ENCODE results near the gene CD63. TPM values are rescaled to one million over a fixed set of nuclear protein-coding genes. Genes with fewer than 3 reads are reported as not detected.

Gene CD63
- total and polyA plus RNA-seq, 12 donors: 796 to 2,350 (median 1,526) TPM

DNA sequence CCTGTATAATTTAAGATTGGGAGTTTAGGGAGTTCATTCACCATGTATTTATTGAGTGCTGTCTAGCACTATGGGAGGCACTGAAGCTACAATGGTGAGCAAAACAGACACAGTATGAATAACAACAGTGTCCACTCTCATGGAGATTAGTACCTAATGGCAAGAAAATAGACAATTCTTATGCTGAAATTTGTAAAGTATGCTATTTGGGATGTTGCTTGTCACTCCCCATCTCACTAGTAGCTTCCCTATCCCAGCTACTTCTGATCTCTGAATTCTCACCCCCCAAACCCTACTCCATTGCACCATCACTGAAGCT is 18.1 kb upstream of the CD63 start:
- Histone ChIP-seq H3K4me1 (replicated peaks in 1 of 2) (peaks cover 8 to 15% of the 10 kb centered on the region in 2 donors), H3K9me3 (replicated peaks in 1 of 3) (no peaks in the 10 kb centered on the region), H3K27me3 (no peaks in the 10 kb centered on the region), H3K4me3 (no peak overlapping the region), H3K36me3 (replicated peaks in 1 of 2) (peaks cover 0 to 7% of the 10 kb centered on the region in 2 donors), H3K27ac (no peak overlapping the region)
- intact Hi-C loops (cut with DNase I): loop anchor here in 1 of 2 donors (10.0 kb wide), 1 partner anchor 58 kb away; no protein-coding TSS in a partner anchor
- no peak for DNase-seq
- TF ChIP-seq, protein P1, sequence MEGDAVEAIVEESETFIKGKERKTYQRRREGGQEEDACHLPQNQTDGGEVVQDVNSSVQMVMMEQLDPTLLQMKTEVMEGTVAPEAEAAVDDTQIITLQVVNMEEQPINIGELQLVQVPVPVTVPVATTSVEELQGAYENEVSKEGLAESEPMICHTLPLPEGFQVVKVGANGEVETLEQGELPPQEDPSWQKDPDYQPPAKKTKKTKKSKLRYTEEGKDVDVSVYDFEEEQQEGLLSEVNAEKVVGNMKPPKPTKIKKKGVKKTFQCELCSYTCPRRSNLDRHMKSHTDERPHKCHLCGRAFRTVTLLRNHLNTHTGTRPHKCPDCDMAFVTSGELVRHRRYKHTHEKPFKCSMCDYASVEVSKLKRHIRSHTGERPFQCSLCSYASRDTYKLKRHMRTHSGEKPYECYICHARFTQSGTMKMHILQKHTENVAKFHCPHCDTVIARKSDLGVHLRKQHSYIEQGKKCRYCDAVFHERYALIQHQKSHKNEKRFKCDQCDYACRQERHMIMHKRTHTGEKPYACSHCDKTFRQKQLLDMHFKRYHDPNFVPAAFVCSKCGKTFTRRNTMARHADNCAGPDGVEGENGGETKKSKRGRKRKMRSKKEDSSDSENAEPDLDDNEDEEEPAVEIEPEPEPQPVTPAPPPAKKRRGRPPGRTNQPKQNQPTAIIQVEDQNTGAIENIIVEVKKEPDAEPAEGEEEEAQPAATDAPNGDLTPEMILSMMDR (IDR thresholded peaks at IDR 0.05): no peak
- TF ChIP-seq POLR2A (IDR thresholded peaks at IDR 0.05): no peak

DNA sequence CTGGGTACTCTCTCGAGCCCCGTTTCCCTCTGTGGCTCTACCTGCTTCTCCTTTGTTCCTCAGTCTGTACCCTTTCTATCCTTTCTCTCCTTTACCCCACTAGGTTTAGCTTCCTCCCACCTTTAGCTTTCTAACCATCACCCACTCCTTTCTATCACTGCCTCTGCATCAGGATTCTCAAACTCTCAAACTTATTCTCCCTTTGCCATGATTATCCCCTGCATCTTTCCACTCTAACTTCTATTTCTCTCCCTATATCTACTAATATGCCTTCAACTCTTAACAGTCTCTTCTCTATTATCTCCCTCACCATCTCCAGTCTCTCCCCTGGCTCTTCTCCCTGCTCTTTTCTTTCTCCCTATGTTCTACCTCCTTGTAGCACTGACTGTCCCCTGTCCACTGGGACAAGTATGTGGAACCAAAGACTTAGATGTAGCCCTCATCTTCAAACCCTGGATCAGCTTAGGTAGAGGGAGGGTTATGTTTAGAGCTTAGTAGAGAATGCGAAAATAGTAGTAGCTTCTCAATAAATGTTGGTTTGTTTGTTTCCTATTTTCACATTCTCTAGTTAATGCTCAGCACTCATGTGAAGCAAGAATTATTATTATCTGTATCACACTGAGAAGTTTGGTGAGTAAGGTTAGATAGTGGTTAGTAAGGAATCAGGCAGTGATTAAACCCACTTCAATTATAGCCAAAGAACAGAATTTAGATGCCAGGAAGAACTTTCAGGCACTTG is 17.5 kb upstream of the CD63 start:
- no peak for DNase-seq
- peaks cover 0 to 2% of the 10 kb centered on the region in 2 donors for H3K36me3 ChIP-seq (replicated peaks in 1 of 2)
- no peak overlapping the region for H3K4me3 ChIP-seq
- intact Hi-C loops (cut with DNase I): loop anchor here in 1 of 2 donors (10.0 kb wide), 1 partner anchor 58 kb away; no protein-coding TSS in a partner anchor
- H3K27me3 ChIP-seq: no peaks in the 10 kb centered on the region
- TF ChIP-seq POLR2A (IDR thresholded peaks at IDR 0.05): no peak
- TF ChIP-seq, protein P1 (IDR thresholded peaks at IDR 0.05): no peak
- peaks cover 8 to 15% of the 10 kb centered on the region in 2 donors for H3K4me1 ChIP-seq (replicated peaks in 1 of 2)
- WGBS, 4 donors: 39 to 52% (median 45%) methylated on average over 3 of the region's 3 CpGs
- peak overlapping the region in 2 of 5 donors; percentile 47 to 59 for H3K27ac ChIP-seq
- no peaks in the 10 kb centered on the region for H3K9me3 ChIP-seq (replicated peaks in 1 of 3)

DNA sequence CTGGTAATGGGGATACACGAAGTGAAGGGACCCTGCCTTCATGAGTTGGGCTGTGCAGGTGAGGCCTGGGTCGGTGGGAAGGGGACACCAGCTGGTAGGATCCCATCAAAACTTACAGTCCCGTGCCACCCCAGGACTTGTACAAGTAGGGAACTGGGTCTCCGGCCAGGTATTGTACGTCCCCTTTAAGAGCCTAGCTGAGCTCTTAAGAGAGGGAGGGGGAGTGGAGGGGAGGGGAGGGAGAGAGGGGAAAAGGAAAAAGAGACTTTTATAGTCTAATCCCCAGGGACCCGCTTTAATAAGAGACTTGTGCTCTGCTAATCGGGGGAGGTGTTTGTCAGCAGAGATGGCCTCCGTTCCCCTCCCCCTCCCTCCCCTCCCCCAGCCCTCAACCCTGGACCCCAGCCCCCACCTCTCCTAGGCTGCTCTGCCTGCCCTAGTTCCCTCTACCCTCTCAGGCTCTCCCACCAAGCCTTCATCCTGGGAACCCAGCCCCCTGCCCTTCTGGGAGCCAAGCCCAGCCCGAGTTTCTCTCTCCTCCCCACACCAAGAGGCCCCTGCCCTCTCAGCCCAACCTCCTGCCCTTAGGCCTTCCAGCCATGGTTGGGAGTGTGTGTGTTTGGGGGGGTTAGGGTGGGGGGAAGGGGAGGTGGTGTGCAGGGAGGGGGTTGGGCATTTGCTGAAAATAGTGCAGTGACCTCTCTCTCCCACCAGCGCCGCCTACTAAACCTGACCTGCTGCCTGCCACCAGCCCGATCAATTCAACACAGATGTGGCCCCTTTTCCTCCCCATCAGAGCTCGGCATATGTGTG is 16.8 kb upstream of the CD63 start:
- 20 to 38% (median 23%) methylated on average over 10 to 13 of the region's 13 CpGs for WGBS, 4 donors
- Histone ChIP-seq H3K9me3 (replicated peaks in 1 of 3) (no peaks in the 10 kb centered on the region), H3K27ac (peak overlapping the region in 2 of 5 donors; percentile 47 to 59), H3K4me3 (peak overlapping the region in 1 of 4 donors; percentile 11), H3K27me3 (no peaks in the 10 kb centered on the region), H3K4me1 (replicated peaks in 1 of 2) (peaks cover 8 to 15% of the 10 kb centered on the region in 2 donors), H3K36me3 (replicated peaks in 1 of 2) (no peaks in the 10 kb centered on the region)
- peak in 3 of 7 donors; percentile 25 to 51 (median 41) for DNase-seq
- intact Hi-C loops (cut with DNase I): loop anchor here in 1 of 2 donors (10.0 kb wide), 1 partner anchor 59 kb away; no protein-coding TSS in a partner anchor
- TF ChIP-seq POLR2A (IDR thresholded peaks at IDR 0.05): no peak
- TF ChIP-seq, protein P1 (IDR thresholded peaks at IDR 0.05): no peak

DNA sequence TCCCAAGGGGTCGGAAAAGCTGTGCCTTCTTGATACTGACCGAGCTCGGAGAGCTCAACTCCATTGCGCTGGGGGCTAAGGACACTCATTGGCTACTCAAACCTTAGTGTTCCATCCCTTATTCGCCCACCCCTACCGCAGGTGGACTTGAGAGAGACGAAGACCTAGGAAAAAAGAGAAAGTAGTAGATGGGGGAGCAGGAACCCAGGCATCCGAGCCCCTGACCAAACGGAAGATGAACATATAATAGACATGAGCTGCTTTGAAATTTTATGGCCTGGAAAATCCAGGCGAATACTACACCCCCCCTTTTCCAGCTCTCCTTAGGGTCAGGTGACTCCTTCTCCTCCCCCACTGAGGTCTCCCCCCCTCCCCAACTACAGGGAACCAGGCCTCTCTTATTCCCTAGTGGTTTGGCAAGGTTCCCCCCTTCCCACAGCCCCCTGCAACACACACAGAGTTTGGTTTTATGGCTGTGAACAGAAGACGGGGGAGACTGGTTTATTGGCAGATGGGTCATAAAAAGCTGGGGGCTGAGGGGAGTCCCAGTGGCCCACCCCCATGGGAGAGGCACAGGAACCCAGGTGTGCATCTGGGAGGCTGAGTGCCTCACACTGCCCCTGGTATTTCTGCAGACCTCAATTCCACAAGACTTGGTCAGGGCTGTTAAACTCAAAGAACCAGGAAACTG is 15.7 kb upstream of the CD63 start:
- peak overlapping the region in 1 of 4 donors; percentile 48 for H3K4me3 ChIP-seq
- TF ChIP-seq, protein P1 (IDR thresholded peaks at IDR 0.05): no peak
- TF ChIP-seq POLR2A (IDR thresholded peaks at IDR 0.05): no peak
- 22 to 29% (median 25%) methylated on average over 10 to 11 of the region's 11 CpGs for WGBS, 4 donors

More for the DNA sequence above, 15.7 kb upstream of the CD63 start:
- Histone ChIP-seq H3K27me3 (no peaks in the 10 kb centered on the region), H3K36me3 (replicated peaks in 1 of 2) (no peaks in the 10 kb centered on the region), H3K9me3 (replicated peaks in 1 of 3) (no peaks in the 10 kb centered on the region), H3K4me1 (replicated peaks in 1 of 2) (peaks cover 8 to 15% of the 10 kb centered on the region in 2 donors), H3K27ac (peak overlapping the region in 2 of 5 donors; percentile 47 to 88)
- intact Hi-C loops (cut with DNase I): loop anchor here (5.0 to 10.0 kb wide), 3 partner anchors 53 to 198 kb away; no protein-coding TSS in a partner anchor
- peak in 1 of 7 donors; percentile 49 for DNase-seq

Data from adrenal gland (tissue), 12 donors.